HEK293T (cell line): ENCODE results near the gene ATAD2B.

Experiments
- BHLHE40 ChIP-seq: fragments of 450-650 bp; IDR thresholded peaks from 2 replicates; pipeline ENCODE4 v1.6.1; 2016; ENCODE audit warnings: mild to moderate bottlenecking, moderate library complexity, borderline replicate concordance
- ELF4 ChIP-seq: fragments of 450-650 bp; IDR thresholded peaks from 2 replicates; pipeline ENCODE4 v1.6.1; 2017; ENCODE audit warnings: antibody characterized with exemption
- FOXA1 ChIP-seq: fragments of 450-650 bp; IDR thresholded peaks from 2 replicates; pipeline ENCODE4 v1.6.1; 2016; ENCODE audit warnings: mild to moderate bottlenecking
- FOXK2 ChIP-seq: fragments of 450-650 bp; IDR thresholded peaks from 2 replicates; pipeline ENCODE4 v1.6.1; 2016; ENCODE audit warnings: mild to moderate bottlenecking
- FOXM1 ChIP-seq: fragments of 450-650 bp; IDR thresholded peaks from 2 replicates; pipeline ENCODE4 v1.6.1; 2017; ENCODE audit warnings: mild to moderate bottlenecking, borderline replicate concordance
- HDGF ChIP-seq: fragments of 450-650 bp; IDR thresholded peaks from 2 replicates; pipeline ENCODE4 v1.6.1; 2017; ENCODE audit warnings: antibody characterized with exemption, borderline replicate concordance
- L3MBTL2 ChIP-seq: fragments of 450-650 bp; conservative IDR thresholded peaks from 2 replicates; pipeline ENCODE4 v1.6.1; 2016; ENCODE audit warnings: mild to moderate bottlenecking
- NFRKB ChIP-seq: fragments of 450-650 bp; IDR thresholded peaks from 2 replicates; pipeline ENCODE4 v1.6.1; 2016; ENCODE audit warnings: mild to moderate bottlenecking, moderate library complexity
- PKNOX1 ChIP-seq: fragments of 450-650 bp; IDR thresholded peaks from 2 replicates; pipeline ENCODE4 v1.6.1; 2016
- SP1 ChIP-seq: fragments of 450-650 bp; IDR thresholded peaks from 2 replicates; pipeline ENCODE4 v1.6.1; 2017
- SUZ12 ChIP-seq: fragments of 450-650 bp; IDR thresholded peaks from 2 replicates; pipeline ENCODE4 v1.6.1; 2016; ENCODE audit warnings: mild to moderate bottlenecking
- TARDBP ChIP-seq: fragments of 450-650 bp; IDR thresholded peaks from 2 replicates; pipeline ENCODE4 v1.6.1; 2016
- ZNF384 ChIP-seq: fragments of 450-650 bp; IDR thresholded peaks from 2 replicates; pipeline ENCODE4 v1.6.1; 2016

- no peak for TF ChIP-seq SP1
- TF ChIP-seq BHLHE40: no peak
- no peak for TF ChIP-seq NFRKB
- TF ChIP-seq FOXA1: no peak
- no peak for TF ChIP-seq HDGF
- TF ChIP-seq PKNOX1: no peak
- TF ChIP-seq ZNF384: no peak
- TF ChIP-seq FOXK2: no peak
- TF ChIP-seq SUZ12: no peak
- no peak for TF ChIP-seq L3MBTL2
- TF ChIP-seq ELF4: no peak
- no peak for TF ChIP-seq FOXM1
- TF ChIP-seq TARDBP: no peak
These were observed 138.8 kb downstream of the ATAD2B start for GRCh38 chr2:23788100-23788499.
